ENCODE measurements around the gene PEAK3. TPM values are rescaled to one million over a fixed set of nuclear protein-coding genes. Genes with fewer than 3 reads are reported as not detected.

Gene PEAK3
- total RNA-seq, 1 donor from 2014 or later = 0.68 TPM

DNA sequence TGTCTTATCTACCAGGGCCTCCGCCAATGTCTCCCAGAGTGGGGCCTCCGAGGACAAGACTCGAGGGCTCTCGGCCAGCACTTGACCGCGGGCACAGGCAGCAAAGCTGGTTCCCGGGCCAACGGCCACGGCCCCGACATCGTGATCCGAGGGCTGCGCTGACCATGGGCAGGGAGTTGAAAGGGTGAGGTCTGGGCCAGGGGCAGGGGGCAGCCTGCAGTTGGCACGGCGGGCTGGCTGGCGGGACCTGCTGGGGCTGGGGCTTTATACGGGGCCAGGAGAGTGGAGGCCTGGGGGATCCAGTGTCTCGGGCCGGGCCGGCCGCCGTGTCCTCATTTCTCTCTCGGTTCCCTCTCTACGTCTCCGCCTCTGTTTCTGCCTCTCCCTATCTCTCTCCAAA, 35.8 kb upstream of the PEAK3 start:
- DNase-seq (ENCODE audit: missing footprints) = no peak
- intact Hi-C loops (cut with DNase I) = loop anchor here (2.0 kb wide), 1 partner anchor 43 kb away; no protein-coding TSS in a partner anchor
- ATAC-seq = no peak

DNA sequence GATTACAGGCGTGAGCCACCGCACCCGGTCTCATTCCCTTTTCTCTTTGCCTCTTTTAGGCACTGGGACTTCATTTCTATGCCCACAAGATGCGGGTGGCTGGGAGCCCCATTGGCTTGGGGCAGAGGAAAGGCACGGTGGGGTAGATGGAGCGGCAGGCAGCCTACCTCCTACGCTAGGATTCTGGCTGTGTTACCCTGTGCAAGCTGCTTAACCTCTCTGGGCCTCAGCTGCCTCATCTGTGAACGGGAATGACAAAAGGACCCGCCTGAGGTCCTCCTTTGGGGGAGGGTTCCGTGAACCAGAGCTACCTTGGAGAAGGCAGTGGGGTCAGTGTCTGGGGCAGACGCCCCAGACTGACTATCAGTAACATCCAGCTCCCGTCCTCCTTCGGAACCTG, 35.3 kb upstream of the PEAK3 start:
- ATAC-seq = no peak
- no peak for DNase-seq (ENCODE audit: missing footprints)
- intact Hi-C loops (cut with DNase I) = loop anchor here (2.0 kb wide), 1 partner anchor 42 kb away; no protein-coding TSS in a partner anchor

DNA sequence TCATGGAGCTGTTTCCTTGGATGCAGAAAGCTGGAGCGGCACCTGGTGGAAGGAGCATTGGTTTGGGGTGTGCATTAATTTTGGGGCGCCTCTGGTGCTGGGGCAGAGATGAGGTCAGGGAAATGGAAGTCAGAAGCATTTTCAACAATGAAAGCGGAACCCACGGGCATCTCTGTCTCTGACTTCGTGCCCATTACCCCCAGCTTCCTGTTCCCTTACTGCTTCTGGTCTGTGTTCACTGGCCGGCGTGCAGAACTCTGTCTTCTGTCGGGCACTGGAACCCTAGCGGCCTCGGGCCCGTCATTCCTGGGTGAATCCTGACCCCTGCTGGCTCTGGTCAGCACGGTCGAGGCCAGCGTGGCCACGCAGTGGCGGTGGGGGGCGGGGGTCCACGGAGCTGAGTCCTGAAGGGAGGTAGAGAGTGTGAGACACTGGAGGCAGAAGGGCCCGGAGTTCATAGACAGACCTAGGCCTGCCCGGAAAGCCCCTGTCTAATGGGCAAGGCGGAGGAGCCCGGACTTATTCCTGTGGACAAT, 33.9 kb upstream of the PEAK3 start:
- ATAC-seq (peak; percentile 91), DNase-seq (ENCODE audit: missing footprints) (peak; percentile 94)
- intact Hi-C loops (cut with DNase I) = loop anchor here (1.0 to 2.0 kb wide), 2 partner anchors 41 to 160 kb away; no protein-coding TSS in a partner anchor

DNA sequence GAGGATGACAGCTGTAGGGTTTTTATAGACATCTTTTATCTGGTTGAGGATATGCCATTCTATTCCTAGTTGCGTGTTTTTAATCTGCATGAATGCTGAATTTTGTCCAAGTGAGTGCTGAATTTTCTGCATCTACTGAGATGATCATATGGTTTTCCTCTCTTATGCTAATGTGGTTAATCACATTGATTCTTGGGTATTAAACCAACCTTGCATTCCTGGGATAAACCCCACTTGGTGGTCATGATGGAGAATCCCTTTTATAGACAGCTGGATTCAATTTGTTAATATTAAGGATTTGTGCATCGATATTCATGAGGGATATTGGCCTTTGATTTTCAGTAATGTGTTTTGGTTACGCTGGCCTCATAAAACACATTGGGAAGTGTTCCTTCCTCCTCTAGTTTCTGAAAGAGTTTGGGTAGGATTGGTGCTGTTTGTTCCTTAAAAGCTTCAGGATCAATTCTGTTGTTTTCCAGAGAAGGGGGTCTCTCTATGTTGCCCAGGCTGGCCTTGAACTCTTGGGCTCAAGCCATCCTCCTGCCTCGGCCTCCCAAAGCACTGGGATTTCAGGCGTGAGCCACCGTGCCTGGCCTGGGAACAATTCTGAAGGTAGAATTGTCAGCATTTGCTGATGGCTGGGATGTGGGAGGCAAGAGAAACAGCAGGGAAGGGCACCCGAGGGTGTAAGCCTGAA, 33.3 kb upstream of the PEAK3 start:
- no peak for DNase-seq (ENCODE audit: missing footprints)
- no peak for ATAC-seq
- intact Hi-C loops (cut with DNase I) = no loop called here

DNA sequence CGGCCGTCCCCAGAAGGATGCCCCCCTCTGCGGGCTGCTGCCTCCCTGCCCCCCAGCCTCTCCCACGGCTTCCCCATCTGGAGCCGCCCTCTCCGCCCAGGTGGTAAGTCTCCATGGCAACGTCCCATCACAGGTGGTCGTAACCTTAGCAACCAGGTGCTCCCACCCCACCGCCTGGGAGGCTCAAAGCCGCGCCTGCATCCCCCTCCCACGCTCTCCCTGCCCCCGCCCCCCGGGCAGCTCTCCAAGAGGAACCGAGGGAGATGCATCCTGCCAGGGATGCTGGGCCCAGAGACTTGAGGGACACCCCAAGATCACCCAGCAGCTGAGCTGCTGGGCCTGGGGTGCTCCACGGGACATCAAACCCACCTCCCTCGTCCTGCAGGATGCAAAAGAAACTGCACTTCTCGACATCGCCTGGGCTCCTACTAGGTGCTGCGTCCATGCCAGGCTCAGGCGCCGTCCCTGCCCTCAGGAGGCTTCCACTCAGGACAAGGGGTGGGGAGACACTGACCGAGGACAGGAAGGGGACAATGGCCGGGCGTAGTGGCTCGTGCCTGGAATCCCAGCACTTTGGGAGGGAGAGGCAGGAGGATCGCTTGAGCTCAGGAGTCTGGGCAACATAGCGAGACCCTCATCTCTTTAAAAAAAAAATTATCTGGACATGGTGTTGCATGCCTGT, 31.0 kb upstream of the PEAK3 start:
- ATAC-seq (no peak), DNase-seq (ENCODE audit: missing footprints) (no peak)
- intact Hi-C loops (cut with DNase I) = no loop called here

DNA sequence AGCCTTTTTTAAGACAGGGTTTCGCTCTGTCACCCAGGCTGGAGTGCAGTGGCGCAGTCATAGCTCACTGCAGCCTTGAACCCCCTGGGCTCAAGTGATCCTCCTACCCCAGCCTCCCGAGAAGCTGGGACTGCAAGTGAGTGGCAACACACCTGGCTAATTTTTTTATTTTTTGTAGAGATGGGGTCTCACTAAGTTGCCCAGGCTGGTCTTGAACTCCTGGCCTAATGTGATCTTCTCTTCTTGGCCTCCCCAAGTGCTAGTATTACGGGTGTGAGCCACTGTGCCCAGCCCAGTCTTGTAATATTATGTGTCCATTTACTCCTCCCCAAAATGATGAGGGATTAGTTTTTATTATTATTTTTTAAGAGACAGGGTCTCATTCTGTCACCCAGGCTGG, 29.1 kb upstream of the PEAK3 start:
- intact Hi-C loops (cut with DNase I) = no loop called here
- DNase-seq (ENCODE audit: missing footprints) (no peak), ATAC-seq (no peak)

DNA sequence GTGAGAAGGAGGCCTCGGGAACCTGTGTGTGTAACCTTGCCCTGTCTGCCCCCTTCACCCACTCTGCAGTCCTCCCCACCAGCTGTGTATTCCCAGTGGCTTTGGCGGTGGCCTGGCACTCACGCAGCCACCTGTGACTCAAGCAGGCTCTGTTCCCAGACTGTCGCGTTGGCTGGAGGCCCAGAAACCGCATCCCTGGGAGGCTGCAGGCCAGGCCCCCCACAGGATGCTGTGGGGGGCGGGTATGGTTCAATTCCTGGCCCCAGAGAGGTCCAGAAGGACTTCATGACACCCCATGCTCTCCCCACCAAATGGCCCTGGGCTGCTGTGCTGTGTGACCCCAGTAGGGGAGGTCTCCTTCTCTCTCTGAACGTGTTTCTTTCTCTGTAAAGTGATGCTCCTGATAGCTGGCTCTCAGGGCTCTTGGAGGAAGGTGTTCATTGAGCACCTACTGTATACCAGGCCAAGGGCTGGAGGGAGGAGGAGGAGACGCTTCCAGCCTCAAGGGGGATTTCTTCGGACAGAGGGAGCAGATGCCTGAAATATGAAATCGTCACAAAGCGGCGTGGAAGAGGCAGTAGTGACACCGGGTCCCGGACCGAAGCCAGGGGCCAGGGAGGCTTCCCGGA, 27.9 kb upstream of the PEAK3 start:
- peak; percentile 31 for ATAC-seq
- intact Hi-C loops (cut with DNase I) = no loop called here

DNA sequence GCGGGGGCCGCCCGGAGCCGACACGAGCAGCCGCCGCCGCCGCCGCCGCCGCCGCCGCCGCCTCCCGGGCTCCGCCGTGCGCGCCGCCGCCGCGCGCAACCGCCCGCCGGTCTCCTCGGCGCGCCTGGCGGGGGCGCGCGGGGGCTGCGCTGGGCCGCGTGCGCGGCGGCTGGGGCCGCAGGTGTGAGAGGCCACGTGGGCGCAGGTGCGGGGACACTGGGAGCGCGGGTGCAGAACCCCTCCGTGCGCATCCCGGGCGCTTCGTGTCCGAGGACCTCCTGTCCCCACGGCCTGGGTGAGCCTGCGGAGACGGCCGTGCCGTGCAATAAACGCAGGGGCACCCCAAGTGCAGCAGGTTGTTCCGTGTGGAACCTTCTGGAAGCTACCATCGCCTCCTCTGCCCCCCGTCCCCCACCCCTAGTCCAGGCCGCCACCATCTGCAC, 26.2 kb upstream of the PEAK3 start, which contains the start of gene LINGO3:
LINGO3 (minus strand) TSS at position 41 of the 443 bp plus-strand sequence. CDS start 16,378 bp downstream, outside the sequence.
- no peak for ATAC-seq
- DNase-seq (ENCODE audit: missing footprints) = no peak
- intact Hi-C loops (cut with DNase I) = no loop called here

More for the DNA sequence above, 27.9 kb upstream of the PEAK3 start:
- DNase-seq (ENCODE audit: missing footprints) = no peak

DNA sequence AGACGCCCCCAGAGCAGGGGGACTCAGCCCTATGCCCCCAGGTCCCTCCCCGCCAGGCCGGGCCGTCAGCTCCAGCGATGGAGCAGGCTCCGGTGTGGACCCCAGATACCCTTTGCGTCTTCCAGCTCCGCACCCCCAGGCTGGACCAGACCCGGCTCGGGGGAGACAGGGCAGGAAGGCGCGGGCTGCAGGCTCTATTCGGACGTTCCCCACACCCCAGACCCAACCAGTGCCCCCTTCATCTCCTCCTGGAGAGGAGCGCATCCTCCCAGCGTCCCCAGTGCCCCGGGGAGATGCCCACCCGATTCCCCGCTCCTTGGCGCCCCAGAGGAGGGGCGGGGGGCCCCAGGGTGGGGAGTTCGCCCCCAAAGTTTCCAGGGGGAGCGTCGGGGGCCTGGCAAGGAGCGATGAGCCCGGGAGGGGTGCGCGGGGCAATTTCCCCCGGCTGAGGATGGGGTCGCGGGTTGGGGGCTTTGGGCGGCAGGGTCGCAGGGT, 25.6 kb upstream of the PEAK3 start:
- ATAC-seq (no peak), DNase-seq (ENCODE audit: missing footprints) (peak; percentile 20)
- intact Hi-C loops (cut with DNase I) = no loop called here

DNA sequence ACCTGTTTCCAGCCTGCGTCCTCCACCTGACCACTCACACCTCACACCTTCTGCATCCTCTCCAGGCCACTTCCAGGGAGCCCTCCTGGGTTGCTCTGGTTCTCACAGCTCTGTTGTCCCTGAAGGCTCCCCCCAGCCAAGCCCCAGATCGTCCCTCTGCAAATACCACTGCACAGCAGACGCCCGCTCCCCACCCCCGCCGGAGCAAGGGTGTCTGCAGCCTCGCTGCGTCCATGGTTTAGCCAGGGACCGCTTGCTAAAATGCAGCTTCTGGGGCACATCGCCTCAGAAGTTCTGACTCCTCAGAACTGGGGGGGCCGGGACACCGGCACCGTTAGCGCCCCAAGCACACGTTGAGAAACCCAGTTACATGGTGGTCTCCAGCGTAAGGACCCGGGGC, 25.0 kb upstream of the PEAK3 start:
- no peak for ATAC-seq
- DNase-seq (ENCODE audit: missing footprints) = peak; percentile 23
- intact Hi-C loops (cut with DNase I) = no loop called here

DNA sequence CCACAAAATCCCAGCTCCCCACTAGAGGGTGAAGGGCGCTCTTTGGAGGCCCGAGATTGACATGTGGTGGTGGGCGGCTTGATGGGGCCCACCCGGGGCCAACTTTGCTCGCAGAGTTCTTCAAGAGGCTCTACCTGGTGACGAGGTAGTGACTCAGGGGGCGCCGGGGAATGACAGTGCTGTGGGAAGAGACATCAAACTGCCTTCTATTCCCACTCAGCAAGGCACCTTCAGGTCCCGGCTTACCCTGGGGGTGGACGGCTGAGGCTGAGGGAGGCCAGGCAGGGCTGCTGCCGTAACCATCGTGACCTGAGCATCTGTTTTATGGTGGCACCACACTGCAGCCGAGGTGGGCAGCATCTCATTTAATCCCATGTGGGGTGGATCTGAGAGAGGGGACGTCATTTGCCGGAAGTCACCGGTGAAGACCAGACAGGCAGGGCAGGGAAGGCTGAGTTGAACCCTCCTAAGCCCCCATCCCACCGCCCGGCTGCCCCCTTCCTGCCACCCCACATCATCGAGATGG, 24.4 kb upstream of the PEAK3 start:
- intact Hi-C loops (cut with DNase I) = no loop called here
- DNase-seq (ENCODE audit: missing footprints) (peak; percentile 26), ATAC-seq (no peak)

DNA sequence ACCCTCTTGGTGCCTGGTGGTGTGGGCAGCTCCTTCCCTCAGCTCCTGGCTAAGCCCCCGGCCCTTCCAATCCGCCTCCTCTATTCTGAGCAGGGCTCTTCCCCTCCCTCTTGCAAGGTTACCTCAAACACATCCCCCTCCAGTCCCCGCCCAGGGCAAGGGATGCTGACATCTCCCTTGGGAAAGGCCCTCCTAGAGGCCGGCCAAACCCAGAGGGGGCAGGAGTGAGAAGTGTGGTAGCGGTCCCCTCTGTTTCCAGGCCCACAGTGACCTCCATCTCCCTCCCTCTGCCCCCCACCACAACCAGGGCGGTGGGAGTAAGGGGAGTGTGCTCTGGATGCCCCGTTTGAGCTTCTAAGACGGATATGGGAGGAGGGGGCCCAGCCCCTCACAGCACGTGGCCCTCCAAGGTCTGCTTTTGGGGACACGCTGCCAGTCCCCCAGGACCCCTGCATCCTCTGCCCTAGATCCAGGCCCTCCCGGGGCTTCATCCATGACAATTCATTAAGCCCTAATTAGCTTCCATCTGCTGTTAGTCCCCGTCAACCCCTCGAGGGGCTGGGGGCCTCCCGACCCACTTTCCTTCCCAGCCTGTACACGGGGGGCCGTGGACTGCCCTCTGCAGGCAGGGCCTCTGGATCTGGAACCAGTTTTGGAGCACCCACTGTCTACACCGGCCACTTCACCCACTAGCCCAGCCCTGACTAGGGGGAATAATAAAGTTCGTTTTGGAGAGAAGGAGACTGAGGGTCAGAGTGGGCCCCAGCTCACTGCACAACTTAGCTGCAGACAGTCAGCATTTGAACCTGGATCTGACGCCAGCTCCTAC, 23.7 kb upstream of the PEAK3 start:
- intact Hi-C loops (cut with DNase I) = no loop called here
- DNase-seq (ENCODE audit: missing footprints) = peak; percentile 26
- no peak for ATAC-seq

DNA sequence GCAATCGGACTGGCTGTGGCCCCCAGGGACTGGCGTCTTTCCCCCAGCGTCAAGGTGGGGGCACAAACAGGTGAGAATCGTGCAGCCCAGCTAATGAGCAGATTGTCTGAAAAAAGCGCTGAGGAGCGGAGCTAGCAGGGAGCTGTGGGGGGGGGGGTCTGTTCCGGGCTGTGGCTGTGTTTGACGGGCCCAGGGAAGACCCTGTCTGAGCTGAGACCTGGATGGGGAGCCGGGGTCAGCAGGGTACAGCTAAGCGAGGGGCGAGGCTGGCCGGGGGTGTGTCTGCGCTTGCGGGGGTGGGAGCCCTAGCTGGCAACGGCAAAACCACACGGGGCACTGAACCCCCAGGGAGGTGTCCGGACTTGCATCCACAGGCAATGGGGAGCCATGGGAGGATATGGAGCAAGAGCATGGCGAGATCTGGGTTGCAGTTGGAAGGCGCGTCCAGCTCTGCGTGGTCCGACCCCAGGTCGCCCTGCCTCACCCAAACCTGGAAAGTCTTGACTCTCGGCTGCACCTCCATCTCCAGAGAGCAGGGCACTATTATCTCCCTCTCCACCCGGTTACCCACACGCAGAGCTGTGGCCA, 21.3 kb upstream of the PEAK3 start:
- ATAC-seq (no peak), DNase-seq (ENCODE audit: missing footprints) (peak; percentile 37)
- intact Hi-C loops (cut with DNase I) = no loop called here

DNA sequence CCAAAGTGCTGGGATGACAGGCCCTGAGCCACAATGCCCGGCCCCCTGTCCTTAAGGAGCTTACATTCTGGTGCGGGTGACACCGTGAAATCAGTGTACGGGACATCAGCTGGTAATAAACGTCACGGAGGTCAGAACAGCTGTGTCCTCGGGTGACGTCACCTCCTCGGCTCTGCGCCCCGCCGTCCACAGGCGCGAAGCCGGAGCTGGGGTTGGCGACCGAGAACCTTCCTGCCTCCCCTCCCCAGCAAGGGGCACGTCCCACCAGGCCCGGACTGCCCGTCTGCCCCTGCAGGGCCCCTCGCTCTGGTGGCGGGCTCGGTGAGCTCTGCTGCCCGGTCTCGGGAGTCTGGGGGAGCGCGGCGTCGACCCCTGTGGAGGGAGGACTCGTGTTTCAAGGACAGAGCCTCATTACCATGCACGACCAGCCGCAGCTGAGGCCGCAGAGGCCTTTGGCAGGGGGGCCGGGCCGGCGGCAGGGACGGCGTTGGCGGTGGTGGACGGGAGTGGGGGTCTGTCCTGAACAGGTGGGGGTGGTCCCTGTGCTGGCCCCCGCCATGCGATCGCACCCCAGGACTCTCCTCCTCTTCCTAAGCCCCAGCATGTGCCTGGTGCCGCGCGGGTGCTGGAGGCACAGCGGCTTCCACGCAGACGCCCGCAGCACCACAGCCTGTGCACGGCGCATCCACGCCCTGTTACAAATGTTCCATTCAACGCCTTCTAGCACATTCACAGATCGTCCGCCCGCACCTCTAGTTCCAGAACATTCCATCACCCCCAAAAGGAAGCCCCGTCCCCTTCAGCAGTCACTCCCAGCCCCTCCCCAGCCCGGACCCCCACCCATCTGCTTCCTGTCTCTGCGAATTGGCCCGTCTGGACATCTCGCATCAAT, 20.6 kb upstream of the PEAK3 start:
- ATAC-seq (peak; percentile 58), DNase-seq (ENCODE audit: missing footprints) (peak; percentile 79)
- intact Hi-C loops (cut with DNase I) = no loop called here

DNA sequence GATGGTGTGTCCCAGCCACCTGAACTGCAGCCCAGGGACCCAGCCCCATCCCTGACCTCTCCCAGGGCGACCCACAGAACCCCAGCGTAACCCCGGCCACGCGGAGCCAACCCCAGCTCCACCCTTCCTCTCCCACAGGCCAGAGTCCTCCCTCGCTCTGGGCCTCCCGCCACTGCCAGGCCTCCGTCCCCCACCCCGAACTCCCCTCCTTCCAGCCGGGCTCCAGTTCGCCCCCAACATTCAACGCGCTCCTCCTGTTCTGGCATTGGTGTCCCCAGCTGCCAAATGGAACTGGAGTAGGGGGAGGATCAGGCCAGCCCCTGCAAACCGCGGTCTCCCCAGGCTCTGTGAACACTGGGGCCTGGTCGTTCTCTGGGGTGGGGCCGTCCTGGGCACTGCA, 18.6 kb upstream of the PEAK3 start:
- no peak for ATAC-seq
- intact Hi-C loops (cut with DNase I) = no loop called here

DNA sequence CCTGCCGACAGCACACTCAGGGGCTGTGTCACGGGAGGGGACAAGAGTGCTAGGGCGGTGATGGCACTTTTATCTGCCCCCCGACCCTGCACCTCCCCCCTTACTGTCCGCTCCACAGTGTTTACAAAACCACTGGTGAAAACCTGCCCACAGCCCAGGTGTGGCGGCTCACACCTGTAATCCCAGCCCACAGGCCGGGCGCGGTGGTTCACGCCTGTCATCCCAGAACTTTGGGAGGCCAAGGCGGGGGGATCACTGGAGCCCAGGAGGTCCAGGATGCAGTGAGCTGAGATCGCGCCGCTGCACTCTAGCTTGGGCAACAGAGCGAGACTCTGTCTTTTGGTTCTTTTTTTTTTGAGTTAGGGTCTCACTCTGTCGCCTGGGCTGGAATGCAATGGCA, 14.2 kb upstream of the PEAK3 start:
- DNase-seq (ENCODE audit: missing footprints) = peak; percentile 50

More for the DNA sequence above, 18.6 kb upstream of the PEAK3 start:
- DNase-seq (ENCODE audit: missing footprints) = peak; percentile 58

More for the DNA sequence above, 14.2 kb upstream of the PEAK3 start:
- no peak for ATAC-seq
- intact Hi-C loops (cut with DNase I) = no loop called here
